GM21737 (cell line): ENCODE data around the gene SPRY2.

Experiments used
- ATAC-seq: cut with Tn5 transposase; IDR thresholded peaks from one replicate; pipeline ENCODE4 v1.9.1; 2021; ENCODE audit warnings: mild to moderate bottlenecking, moderate library complexity; ENCODE audit not compliant: unreplicated experiment

Gene SPRY2

GRCh38 chr13:80341101-80341755 lies at the start of gene SPRY2:
SPRY2 (minus strand) TSS chr13:80341126; CDS start chr13:80337705, 3,421 bp downstream.
- ATAC-seq: peak; percentile 58

- no peak for ATAC-seq
These were observed 49.4 kb upstream of the SPRY2 start for GRCh38 chr13:80390338-80390737.

- no peak for ATAC-seq
These were observed 48.4 kb upstream of the SPRY2 start for GRCh38 chr13:80389073-80390038.

GRCh38 chr13:80388506-80388905 lies 47.6 kb upstream of the SPRY2 start:
- ATAC-seq: no peak

- no peak for ATAC-seq
These were observed 45.7 kb upstream of the SPRY2 start for GRCh38 chr13:80386592-80386991.

GRCh38 chr13:80386002-80386401 lies 45.1 kb upstream of the SPRY2 start:
- ATAC-seq: no peak

GRCh38 chr13:80382576-80382975 lies 41.6 kb upstream of the SPRY2 start:
- ATAC-seq: no peak

- ATAC-seq: no peak
These were observed 38.3 kb upstream of the SPRY2 start for GRCh38 chr13:80379245-80379644.

GRCh38 chr13:80376554-80376953 lies 35.6 kb upstream of the SPRY2 start:
- ATAC-seq: no peak

GRCh38 chr13:80374901-80375300 lies 34.0 kb upstream of the SPRY2 start:
- no peak for ATAC-seq

GRCh38 chr13:80374444-80374843 lies 33.5 kb upstream of the SPRY2 start:
- ATAC-seq: no peak

- ATAC-seq: no peak
These were observed 31.0 kb upstream of the SPRY2 start for GRCh38 chr13:80371840-80372509.

- no peak for ATAC-seq
These were observed 26.5 kb upstream of the SPRY2 start for GRCh38 chr13:80367473-80367872.

GRCh38 chr13:80363890-80364503 lies 23.1 kb upstream of the SPRY2 start:
- no peak for ATAC-seq

GRCh38 chr13:80362481-80362880 lies 21.6 kb upstream of the SPRY2 start:
- no peak for ATAC-seq

- peak; percentile 86 for ATAC-seq
These were observed 21.0 kb upstream of the SPRY2 start for GRCh38 chr13:80361883-80362327.

GRCh38 chr13:80361298-80361697 lies 20.4 kb upstream of the SPRY2 start:
- no peak for ATAC-seq

GRCh38 chr13:80360453-80360800 lies 19.5 kb upstream of the SPRY2 start:
- ATAC-seq: no peak

- ATAC-seq: no peak
These were observed 19.0 kb upstream of the SPRY2 start for GRCh38 chr13:80359778-80360452.

GRCh38 chr13:80359414-80359777 lies 18.5 kb upstream of the SPRY2 start:
- ATAC-seq: no peak
